HG03095 (cell line): ENCODE data around the gene LDB3.
A peak's percentile ranks its signal among the peaks of the same experiment; 100 is the strongest.

Experiments used
- ATAC-seq: cut with Tn5 transposase; IDR thresholded peaks from one replicate; pipeline ENCODE4 v1.9.1; 2021; ENCODE audit warnings: moderate library complexity; ENCODE audit not compliant: unreplicated experiment

The LDB3 gene

DNA sequence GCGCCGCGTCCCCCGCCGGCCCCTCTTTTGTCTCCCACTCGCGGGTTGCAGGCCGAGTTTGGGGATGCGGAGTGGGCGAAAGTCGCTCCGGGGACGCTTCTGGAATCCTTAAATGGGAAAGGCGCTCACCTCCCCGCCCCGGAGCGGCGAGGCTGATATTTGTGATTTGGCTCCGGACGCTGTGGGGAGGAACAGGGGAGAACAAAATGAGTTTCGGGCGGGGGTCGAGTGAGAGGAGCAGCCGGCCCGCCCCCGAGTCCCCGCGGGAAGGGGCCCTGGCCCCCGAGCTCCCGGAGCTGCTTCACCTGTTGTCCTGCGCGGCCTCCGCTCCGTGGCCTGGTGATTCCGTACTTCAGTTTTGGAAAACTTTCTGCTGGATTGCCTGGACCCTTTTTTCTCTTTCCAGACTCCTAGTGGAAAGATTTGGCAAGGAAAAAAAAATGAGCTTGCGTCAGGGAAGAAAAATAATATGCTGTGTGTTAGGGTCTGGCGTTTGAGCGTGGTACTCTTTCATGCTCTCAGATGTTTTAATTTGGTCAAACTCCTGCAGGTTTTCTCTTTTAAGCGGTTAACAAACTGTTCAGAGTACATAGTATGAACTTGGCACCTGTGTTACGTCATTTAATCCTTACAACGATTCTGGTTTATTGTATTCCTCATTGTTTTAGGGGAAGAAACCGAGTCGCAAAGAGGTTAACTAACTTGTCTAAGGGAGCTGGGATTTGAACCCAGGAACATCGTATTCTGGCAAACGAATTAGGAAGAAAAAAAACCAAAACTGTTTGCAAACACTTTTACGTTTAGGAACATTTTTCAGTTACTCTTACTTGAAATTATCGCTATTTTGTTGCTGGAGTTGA is 89.0 kb downstream of the LDB3 start:
- peak; percentile 1 for ATAC-seq

DNA sequence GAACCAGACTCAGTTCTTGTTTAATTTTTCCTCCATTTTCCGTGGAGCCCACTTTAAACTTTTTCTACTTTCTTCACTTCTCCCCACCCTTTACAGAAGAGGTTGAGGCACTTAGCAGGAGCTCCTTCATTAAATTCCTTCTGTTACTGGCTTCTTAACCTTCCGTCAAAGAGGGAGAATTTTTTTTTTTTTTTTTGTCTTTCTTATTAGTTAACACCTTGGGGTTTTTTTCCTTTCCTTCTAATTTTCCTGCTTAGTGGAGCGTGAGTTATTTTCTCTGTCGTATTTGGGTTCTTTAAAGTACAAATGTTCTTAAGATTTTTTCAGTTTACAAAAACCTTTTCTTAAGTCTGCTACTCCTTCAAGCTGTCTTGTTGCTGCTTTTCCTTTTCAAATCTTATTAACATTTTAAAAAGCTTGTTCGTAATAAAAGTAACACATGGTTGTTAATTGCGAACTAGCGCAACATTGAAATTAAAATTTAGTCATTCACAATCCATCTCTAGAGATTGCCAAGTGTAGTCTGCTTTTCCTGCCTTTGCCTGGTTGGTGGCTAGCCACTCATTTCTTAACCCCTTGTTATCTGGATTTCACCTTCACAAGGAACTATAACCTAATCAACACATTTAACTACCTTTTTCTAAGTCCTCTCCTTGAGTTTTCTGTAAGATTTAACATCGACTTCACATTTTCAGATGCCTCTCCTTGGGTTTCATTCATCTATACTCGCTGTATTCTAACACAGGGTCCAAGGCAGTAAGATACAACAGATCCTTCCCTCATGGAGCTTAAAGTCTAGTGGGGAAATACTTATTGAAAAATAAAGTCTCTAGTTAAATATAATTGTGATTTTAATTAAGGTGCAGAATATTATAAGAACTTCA is 90.1 kb downstream of the LDB3 start:
- no peak for ATAC-seq

- ATAC-seq = no peak
Observed at GRCh38 chr10:86759073-86759672, 90.9 kb downstream of the LDB3 start.

DNA sequence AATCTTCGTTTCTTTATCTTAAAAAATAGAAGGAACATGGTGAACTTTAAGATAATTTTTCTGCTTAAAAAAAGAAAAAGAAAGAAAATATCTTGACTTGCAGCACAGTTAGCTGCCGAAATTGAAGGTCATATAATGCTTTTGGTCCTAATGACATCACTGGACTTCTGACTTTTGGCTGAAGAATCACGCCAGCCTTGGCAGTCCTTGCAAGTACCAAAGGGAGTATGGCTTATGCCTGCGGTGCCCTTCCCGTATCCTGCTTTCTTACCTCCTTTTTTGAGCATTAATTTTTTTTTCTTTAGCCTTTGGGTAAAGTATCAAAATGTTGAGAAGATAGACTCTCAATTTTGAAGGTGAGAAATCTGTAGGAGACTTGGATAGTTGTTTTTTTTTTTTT is 95.1 kb downstream of the LDB3 start:
- no peak for ATAC-seq

DNA sequence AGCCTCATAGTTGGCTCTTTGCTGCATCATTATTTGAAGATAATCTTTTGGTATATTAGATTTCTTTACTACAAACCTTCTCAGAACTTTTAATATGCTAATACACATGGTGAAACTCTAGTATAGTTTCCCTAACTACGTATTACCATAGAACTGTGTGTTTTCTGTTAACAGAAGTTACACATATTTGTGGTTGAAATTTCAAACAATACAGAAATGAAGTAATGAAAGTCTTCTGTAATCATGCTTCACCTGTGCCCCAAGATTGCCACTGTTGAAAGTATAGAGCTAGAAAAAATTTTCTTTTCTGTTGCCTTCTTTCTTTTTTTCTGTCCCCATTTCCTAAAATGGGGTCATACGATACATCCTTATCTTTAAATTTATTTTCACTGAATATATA is 97.2 kb downstream of the LDB3 start:
- ATAC-seq = no peak

GRCh38 chr10:86768412-86769062 is 100.2 kb downstream of the LDB3 start:
- ATAC-seq = no peak

DNA sequence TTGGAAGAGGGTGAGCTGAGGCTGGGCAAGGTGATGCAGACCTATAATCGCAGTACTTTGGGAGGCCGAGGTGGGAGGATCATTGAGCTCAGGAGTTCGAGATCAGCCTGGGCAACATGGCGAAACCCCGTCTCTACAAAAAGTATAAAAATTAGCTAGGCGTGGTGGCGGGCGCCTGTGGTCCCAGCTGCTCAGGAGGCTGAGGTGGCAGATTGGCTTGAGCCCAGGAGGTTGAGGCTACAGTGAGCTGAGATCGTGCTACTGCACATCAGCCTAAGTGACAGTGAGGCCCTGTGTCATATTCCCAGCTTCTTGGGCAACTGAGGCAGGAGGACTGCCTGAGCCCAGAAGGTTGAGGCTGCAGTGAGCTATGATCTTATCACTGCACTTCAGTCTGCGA is 101.7 kb downstream of the LDB3 start:
- ATAC-seq = no peak

- ATAC-seq = no peak
Observed at GRCh38 chr10:86770412-86770960, 102.2 kb downstream of the LDB3 start.

DNA sequence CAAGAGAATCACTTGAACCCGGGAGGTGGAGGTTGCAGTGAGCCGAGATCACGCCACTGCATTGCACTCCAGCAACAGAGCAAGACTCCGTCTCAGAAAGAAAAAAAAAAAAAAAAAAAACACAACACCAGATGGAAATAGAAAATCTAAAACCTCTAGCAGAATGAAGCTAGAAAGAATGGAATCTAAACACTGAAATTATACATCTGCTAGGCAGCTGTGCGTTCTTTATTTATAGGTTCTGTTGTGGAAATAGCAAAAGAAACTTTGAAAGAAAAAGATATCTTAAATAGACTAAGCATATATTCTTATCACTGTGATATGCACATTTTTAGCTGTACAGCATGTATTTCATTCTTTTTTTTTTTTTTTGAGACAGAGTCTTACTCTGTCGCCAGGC is 105.2 kb downstream of the LDB3 start:
- ATAC-seq = no peak

DNA sequence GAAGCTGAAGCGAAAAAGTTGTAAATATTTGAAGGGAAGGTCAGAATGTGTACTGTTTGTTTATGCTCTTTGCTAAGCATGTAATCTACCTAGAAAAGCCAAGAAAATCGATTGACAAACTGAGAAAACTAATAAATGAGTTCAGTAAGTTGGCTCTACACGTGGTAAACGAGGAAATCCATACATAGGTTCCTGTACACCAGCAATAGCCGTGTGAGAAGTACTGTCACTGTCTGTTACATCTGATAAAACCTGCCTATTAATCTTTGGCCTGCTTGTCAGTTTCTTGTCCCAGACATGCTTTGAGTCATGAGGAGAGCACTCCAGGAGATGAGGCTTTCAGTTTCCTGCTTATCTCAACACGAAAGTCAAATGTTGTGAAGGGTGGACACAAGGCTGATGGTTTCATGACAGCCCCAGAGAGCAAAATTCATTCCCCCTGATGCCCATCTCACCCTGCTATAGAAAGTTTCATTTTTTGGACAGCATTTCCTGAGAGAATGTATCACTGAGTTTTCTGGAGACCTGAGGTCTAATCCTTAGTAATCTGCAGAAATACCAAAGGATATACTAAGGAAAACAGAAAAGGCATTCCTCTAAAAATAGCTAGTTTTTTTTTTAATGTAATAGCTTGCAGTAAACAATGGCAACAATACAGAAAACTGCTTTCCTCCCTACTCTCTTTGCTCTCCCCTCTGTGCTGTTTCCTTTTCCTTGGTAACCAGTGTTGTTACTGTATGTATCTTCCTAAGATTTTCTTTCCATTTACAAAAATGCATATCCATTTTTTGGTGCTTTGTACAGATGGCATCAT is 107.0 kb downstream of the LDB3 start:
- peak; percentile 58 for ATAC-seq

- ATAC-seq = no peak
Observed at GRCh38 chr10:86775870-86776180, 107.5 kb downstream of the LDB3 start.

- ATAC-seq = no peak
Observed at GRCh38 chr10:86779220-86780017, 111.1 kb downstream of the LDB3 start.

DNA sequence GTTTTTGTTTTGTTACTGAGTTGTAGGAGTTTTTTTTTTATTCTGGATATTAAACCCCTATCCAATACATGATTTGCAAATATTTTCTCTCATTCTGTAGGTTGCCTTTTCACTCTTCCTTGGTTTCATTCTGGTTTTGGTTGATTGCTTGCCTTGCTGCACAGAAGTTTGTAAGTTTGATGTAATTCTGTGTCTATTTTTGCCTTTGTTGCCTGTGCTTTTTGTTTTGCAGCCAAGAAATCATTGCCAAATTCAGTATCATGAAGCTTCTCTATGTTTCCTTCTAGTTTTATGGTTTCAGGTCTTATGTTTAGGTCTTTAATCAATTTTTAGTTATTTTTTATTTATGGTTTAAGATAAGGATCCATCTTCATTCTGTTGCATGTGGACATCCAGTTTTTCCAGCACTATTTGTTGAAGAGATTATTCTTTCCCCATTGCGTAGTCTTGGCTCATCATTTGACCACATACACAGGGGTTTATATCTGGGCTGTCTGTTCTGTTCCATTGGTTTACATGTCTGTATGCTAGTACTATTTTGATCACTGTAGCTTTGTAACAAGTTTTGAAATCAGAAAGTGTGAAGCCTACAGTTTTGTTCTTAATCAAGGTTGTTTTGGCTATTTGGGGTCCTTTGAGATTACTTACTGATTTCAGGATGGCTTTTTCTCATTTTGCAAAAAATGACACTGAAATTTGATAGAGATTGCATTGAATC is 114.5 kb downstream of the LDB3 start:
- ATAC-seq = peak; percentile 90

DNA sequence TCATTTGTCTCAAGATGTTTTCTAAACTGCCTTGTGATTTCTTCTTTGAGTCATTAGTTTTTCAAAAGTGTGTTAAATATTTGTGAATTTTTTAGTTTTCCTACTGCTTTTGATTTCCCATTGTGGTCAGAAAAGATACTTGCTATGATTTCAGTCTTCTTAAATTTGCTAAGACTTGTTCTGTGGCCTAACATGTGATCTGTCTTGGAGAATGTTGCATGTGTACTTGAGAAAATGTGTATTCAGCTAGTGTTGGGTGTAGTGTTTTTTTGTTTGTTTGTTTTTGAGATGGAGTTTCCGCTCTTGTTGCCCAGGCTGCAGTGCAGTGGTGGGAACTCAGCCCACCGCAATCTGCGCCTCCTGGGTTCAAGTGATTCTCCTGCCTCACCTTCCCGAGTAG is 116.7 kb downstream of the LDB3 start:
- no peak for ATAC-seq
